ENCODE data around the gene LRRC8C. TPM values are rescaled to one million over a fixed set of nuclear protein-coding genes. Genes with fewer than 3 reads are reported as not detected.
"Not testable (repeated sequence)": the region's sequence is repeated elsewhere in the genome, so short reads cannot be mapped to it uniquely, and the experiment has no call there.

Gene LRRC8C
- polyA plus RNA-seq, 10 donors, result 8.4 to 12.3 (median 9.7) TPM

DNA sequence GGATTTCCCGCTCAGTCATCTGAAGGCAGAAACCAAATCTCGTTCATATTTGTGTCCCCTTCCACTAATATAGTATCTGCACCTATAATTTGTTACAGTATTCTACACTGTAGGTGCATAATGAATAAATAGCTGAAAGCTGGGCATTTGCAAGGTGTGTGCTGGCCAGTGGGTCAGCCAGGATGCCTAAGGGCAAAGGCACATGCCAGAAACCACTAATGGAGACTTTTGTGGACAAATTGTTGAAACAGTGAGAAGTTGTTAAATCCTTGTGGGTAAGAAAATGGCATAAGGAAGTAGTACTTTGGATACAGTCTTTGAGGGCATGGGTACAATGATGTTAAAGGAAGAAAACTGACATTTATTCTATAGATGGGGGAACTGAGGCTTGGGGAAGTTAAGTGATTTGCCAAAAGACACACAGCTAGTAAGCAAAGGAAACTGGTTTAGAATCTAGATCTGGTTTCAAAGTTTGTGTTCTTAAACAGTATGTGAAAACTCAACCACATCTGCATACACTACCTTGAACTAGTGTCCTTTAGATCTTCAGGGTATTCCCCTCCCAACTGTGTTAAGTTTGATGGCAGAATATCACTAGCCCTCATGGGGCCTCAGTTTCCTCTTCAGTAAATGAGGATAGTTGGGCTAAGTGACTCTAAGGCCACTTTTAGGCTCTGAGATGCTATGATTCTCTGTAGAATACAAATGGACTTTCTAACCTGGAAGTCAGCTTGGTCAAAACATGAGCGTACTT, 26.5 kb upstream of the LRRC8C start:
- no peak for DNase-seq

DNA sequence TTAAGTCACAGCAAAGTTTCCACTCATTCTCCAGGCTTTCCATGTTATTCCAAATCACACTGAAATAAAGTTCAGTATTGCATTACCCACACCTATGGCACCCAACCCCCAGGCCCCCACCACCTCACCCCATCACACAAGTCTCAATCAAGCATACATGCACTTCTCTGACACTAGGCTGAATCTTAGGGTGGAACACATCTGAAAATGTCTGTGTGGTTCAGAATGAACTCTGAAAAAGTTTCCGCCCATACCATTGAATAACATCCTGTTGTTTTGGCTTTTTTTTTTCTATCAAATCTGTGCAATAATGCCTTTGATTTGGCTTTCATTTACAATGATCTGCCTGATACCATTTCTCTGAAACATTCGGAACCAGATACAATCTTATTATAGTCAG, 25.8 kb upstream of the LRRC8C start:
- DNase-seq, result no peak

- DNase-seq, result no peak
Measured at GRCh38 chr1:89607586-89608318, 25.2 kb upstream of the LRRC8C start.

DNA sequence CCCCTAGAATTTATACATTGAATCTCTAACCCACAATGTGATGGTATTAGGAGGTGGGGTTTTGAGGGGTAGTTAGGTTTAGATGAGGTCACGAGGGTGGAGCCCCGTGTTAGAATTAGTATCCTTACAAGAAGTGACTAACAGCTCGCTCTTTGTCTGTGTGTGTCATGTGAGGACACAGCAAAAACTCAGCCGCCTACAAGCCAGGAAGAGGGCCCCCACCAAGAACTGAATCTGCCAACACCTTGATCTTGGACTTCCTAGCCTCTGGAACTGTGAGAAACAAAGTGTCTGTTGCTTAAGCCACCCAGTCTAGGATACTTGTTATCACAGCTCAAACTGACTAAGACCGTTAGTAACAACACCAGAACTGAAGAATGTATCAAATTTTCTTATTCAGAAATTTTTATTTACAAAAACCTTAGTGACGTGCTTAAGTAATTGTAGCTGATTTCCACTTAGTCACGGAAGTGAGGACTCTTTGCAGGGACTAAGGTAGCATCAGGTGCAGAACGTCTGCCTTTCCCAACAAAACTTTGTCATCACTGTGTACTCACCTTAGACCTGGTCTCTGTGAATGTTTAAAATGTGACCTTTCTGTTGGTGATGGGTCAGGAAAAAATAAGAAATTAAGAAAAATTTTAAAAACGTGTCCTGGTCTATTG, 24.5 kb upstream of the LRRC8C start:
- no peak for DNase-seq

DNA sequence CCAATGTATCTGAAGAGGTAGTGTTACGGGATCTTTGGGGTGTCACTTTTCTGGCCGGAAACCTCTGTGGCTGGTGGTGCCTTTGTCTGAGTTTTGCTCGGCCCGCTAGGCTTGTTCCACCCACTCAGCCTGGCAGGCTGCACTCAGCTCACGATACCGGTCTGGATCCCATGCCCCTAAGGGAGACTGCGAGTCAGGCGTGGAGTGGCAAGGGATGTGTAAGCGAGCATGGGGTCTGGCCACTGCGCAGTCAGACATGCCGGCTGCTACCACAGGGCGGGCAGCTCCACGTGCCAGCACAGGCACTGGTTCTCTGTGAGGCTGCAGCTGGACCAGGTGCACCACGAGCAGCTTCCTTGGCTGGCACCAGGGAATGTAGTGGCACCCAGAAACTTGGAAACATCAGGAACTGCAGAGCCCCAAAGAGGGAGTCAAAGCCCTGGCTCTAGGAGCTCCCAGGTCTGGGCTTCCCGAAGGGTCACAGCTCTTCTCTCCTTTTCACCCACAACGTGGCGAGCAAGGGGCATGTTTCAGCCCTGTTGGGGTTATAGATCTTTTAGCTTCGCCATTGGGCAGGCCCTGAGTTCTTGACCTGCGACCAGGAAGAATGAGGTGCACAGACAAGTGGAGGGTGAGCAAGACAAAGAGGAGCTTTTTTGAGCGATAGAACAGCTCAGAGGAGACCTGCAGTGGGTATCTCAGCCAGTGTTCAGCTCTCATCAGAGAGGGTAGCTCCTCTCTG, 23.8 kb upstream of the LRRC8C start:
- no peak for DNase-seq

DNA sequence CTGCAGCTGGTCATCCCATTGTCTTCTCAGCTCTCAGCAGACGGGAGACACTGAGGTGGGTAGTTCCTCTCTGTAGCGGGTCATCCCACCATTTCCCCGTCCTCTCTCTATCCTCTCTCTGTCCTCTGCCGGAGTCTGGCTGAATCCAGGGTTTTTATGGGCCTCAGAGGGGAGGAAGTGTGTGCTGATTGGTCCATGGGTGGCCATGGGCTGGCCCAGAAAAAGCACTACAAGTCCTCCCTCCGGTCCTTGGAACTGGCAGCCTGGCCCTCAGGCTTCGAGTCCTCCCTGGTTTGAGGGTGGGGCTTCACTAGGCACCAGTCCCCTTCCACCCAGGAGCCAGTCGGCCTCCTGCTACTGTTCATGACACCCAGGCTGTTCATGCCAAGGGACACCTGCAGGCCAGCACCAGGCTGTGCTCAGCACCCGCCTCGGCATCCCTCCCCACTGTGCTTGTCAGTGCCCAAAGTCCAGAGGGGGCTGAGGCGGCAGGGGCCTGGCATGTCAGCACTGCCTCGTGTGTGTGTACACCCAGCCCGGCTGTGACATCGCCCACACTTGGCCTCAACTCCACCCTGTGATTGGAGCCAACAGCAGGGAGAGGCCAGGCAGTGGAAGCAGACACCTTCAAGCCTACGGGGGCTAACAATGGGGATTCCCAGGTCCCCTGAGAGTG, 23.0 kb upstream of the LRRC8C start:
- no peak for DNase-seq

DNA sequence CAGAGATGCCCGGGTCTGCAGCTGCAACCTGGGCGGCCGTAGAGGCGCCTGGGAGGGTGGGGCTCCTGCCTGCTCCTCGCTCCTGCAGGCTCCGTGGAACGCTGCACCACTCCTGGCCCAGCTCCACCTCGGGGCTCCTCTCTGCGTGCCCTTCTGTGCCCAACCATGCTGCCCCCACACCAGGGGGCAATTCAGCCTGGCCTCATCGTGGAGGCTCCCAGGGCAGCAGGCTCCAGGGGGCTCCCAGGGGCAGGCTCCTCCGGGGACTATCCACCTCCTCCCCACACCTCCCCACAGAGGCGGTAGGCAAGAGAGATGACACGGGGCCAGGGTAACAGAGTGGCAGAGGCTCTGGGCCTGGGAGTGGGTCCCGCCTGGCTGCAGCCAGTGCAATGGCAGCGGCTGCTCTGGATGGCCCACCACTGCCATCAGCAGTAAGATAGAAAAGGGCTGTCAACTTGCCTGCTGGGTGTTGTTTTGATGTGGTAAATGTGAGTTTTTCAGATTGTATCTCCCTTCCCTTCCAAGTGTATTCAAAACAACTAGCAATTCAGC, 22.4 kb upstream of the LRRC8C start:
- DNase-seq, result no peak

DNA sequence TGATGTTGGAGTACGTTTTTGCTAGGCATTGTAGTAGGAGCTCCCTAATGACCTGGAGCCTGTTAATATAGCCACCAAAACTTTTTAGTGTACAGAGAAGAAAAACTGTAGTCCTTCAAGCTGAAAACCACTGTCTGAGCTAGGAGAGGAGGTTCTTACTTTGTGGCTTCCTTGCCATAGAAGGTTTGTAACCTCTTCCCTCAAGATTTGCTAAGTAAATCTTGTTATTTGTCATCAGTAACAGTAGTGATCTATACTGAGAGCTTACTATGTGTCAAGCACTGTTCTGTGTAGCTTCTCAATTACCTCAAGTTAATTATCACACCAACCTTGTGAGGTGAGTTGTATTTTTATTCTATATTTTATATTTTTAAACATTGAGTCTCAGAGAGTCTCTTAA, 21.2 kb upstream of the LRRC8C start:
- DNase-seq, result no peak

DNA sequence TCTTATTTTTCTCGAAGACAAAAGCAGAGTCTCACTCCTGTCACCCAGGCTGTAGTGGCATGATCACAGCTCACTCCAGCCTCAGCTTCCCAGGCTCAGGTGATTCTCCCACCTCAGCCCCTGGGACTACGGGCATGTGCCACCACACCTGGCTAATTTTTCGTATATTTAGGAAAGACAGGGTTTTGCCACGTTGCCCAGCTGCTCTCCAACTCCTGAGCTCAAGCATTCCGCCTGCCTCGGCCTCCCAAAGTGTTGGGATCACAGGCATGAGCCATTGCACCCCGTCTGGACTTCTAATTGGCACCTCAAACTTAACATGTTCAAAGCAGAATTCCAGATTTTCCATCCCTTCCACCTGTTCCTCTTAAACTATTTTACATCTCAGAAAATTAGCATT, 19.0 kb upstream of the LRRC8C start:
- no peak for DNase-seq

- DNase-seq, result peak in 2 of 3 donors; percentile 21 to 56
Measured at GRCh38 chr1:89615676-89616598, 17.0 kb upstream of the LRRC8C start.

GRCh38 chr1:89616844-89617627, 15.9 kb upstream of the LRRC8C start:
- DNase-seq, result no peak

DNA sequence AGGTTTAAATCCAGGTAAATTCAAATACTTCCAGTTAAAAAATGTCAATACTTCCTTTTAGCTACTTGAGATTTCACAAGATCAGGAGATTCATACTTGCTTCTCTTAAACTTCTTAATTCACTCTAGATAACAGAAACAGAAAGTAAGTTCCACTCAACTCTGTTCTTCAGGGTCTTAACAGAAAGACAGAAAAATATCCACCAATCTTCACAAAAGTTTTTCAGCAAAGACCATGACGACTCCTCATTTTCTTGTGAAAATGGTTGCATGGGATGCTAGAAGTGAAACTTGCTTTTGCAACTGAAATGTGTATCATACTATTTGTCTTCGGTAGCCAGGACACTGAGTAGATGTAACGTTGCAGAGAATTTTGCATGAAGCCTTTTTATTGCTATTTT, 12.3 kb upstream of the LRRC8C start:
- DNase-seq, result no peak

DNA sequence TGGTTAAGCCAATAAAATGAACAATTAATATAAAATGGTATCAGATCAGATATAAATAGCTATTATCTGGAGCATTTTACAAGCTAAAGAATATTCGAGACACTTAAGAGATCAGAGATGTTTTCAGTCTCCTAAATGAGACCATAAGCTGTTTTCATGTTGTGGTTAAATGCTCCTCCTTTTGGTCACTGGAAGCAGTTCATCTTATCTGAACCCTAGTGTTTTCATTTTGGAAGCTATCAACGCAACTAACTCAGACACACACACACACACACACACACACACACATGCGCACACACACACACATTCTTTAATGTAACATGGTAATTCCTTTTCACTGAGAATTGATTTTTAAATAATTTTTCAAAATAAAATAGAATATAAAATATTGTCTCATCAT, 10.0 kb upstream of the LRRC8C start:
- DNase-seq, result no peak

DNA sequence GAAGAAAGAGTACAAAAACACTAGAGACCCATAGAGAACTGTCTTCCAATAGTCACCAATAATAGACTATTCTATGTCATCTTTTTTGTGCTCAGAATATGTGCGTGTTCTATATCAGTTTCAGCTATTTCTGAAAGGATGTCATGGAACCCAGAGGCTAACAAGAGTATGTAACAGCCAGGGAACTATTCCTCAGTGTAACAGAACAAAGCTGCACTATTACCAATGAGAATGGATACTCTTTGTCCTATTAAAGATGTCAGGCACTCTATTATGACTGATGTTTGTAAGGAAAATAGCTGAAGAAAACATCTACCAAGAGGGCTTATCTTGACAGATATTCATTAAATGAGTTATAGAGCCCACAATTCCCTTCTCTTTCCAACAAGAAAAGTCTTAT, 8.6 kb upstream of the LRRC8C start:
- no peak for DNase-seq

GRCh38 chr1:89624715-89625323, 8.1 kb upstream of the LRRC8C start:
- no peak for DNase-seq

DNA sequence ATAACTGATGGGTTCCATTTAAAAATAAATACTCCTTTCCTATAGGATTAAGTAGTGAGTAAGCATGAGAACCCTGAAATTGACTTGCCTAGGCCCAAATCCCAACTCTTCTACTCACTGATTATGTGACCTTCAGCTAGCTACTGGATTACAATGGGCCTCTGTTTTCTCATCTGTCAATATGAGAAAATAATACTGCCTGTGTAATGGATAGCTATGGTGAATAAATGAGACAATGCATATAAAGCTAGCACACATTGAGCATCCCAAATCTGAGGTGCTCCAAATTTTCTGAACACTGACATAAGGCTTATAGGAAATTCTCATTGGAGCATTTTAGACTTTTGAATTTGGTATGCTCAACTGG, 5.3 kb upstream of the LRRC8C start:
- DNase-seq, result no peak

- no peak for DNase-seq
Measured at GRCh38 chr1:89629146-89629545, 3.8 kb upstream of the LRRC8C start.

- not testable (repeated sequence) for DNase-seq
Measured at GRCh38 chr1:89629600-89629999, 3.3 kb upstream of the LRRC8C start.

GRCh38 chr1:89630048-89630447, 2.9 kb upstream of the LRRC8C start:
- DNase-seq, result no peak

Measured in muscle of back (tissue), 11 donors.